Right lobe of liver (tissue), 6 donors: ENCODE results near the gene EOGT. TPM values are rescaled to one million over a fixed set of nuclear protein-coding genes. Genes with fewer than 3 reads are reported as not detected.

Experiments
- ATAC-seq, 4 donors: fragments of 200-7000 bp; cut with Tn5 transposase; one replicate each; pipeline ENCODE4 v1.9.1; 2020; ENCODE audit warnings: mild to moderate bottlenecking in 4 of 4, moderate library complexity in 4 of 4
- DNase-seq, 3 donors: peaks; one replicate each; pipeline ENCODE4 v3.0.0-alpha.2; 2020
- H3K27ac ChIP-seq, 3 donors: fragments of 200-600 bp; one replicate each; pipeline ENCODE4 v1.8.0; 2022
- H3K27me3 ChIP-seq, 2 donors: fragments of 200-600 bp; one replicate each; pipeline ENCODE4 v1.8.0; 2022
- H3K36me3 ChIP-seq, 4 donors: fragments of 200-600 bp; sonication (generic) in 1 of 4; one replicate each; pipeline versions ENCODE4 v1.5.1 to v1.8.0; 2017 to 2022; ENCODE audit warnings: control low read depth in 1 of 4
- H3K4me1 ChIP-seq, 4 donors: fragments of 200-600 bp; sonication (generic) in 1 of 4; one replicate each; pipeline versions ENCODE4 v1.5.1 to v1.8.0; 2017 to 2022; ENCODE audit warnings: control low read depth in 1 of 4
- H3K4me3 ChIP-seq, 3 donors: fragments of 200-600 bp; one replicate each; pipeline ENCODE4 v1.8.0; 2022
- H3K9me3 ChIP-seq, 4 donors: fragments of 200-600 bp; sonication (generic) in 1 of 4; one replicate each; pipeline versions ENCODE4 v1.5.1 to v1.8.0; 2017 to 2022; ENCODE audit warnings: control low read depth in 1 of 4
- CTCF ChIP-seq, 4 donors: fragments of 200-600 bp in 3 of 4; fragments of 450-650 bp in 1 of 4; IDR thresholded peaks; one replicate each; pipeline versions ENCODE4 v1.5.1 to v1.8.0; 2016 to 2022; ENCODE audit warnings: antibody characterized with exemption in 4 of 4, mild to moderate bottlenecking in 2 of 4
- POLR2A ChIP-seq: fragments of 450-650 bp; IDR thresholded peaks from one replicate; pipeline ENCODE4 v1.6.1; 2017; ENCODE audit warnings: antibody characterized with exemption, mild to moderate bottlenecking
- WGBS: methylation state at CpG from one replicate; pipeline ENCODE4 v1.1.6; 2018; ENCODE audit warnings: low coverage, low lambda C conversion rate; ENCODE audit not compliant: insufficient coverage; ENCODE audit errors: missing lambda C conversion rate; 5-methylcytosine and 5-hydroxymethylcytosine counted together
- intact Hi-C, 2 donors: fragments of 100-400 bp; cut with DNase I; formaldehyde crosslinking; loops; one replicate each; pipeline versions ENCODE4 v1.11.2 to v1.14.1; 2022
- total RNA-seq, 6 experiments: library from RNA; depleted of rRNA in 2 of 6; stranded (reverse); fragments of >200 nt in 2 of 6; fragmentation: NEBNext Ultra II Directional in 3 of 6; extraction: Animal tissue kit (Norgen Biotek cat#: 25700) in 3 of 6; gene quantifications; one replicate each; pipeline versions ENCODE4 v1.1.0 to v1.2.4, GENCODE V29; 2016 to 2023
- donor health status: DM: no; HTN: yes; CAD: no.
- donor health status: DM: no; HTN: no; CAD: no.
- donor health status: DM: no; HTN: no; CAD: no.
- donor health status: DM: no; HTN: yes; CAD: no.
- donor health status: DM: no; HTN: yes; CAD: no.

Gene EOGT
- total RNA-seq, 6 experiments from 2014 or later: 3.4 to 8.7 (median 5.1) TPM

GRCh38 chr3:69052472-69052898, 39.0 kb upstream of the EOGT start:
- H3K9me3 ChIP-seq: no peaks in the 10 kb centered on the region
- intact Hi-C loops: no loop called here
- no peak for ATAC-seq
- H3K36me3 ChIP-seq: peaks cover 0 to 35% (median 11%) of the 10 kb centered on the region in 4 donors
- peak overlapping the region; percentile 88 to 95 (median 90) for H3K27ac ChIP-seq
- H3K4me1 ChIP-seq: peaks cover 0 to 19% (median 7%) of the 10 kb centered on the region in 4 donors
- peak overlapping the region; percentile 54 to 86 (median 76) for H3K4me3 ChIP-seq
- H3K27me3 ChIP-seq: no peaks in the 10 kb centered on the region
- WGBS: 10% methylated on average over 9 of the region's 9 CpGs
- DNase-seq: no peak
- no peak for TF ChIP-seq CTCF (IDR thresholded peaks at IDR 0.05)
- no peak for TF ChIP-seq POLR2A

GRCh38 chr3:69051756-69052471, 38.4 kb upstream of the EOGT start, which contains the start of gene TMF1:
Gene TMF1, minus strand, starts transcription at chr3:69052333. Its CDS starts 247 bp downstream, at chr3:69052086.
- H3K36me3 ChIP-seq: peaks cover 0 to 38% (median 12%) of the 10 kb centered on the region in 4 donors
- no peaks in the 10 kb centered on the region for H3K27me3 ChIP-seq
- DNase-seq (peak; percentile 98 to 99 (median 98)), ATAC-seq (peak; percentile 97 to 98 (median 97))
- peak within 1 kb of the TSS; percentile 54 to 86 (median 76) for H3K4me3 ChIP-seq
- no peaks in the 10 kb centered on the region for H3K9me3 ChIP-seq
- peak within 1 kb of the TSS; percentile 88 to 95 (median 90) for H3K27ac ChIP-seq
- intact Hi-C loops: no loop called here
- no peak for TF ChIP-seq CTCF (IDR thresholded peaks at IDR 0.05)
- peak; percentile 75 for TF ChIP-seq POLR2A
- WGBS: 3% methylated on average over 13 of the region's 45 CpGs
- H3K4me1 ChIP-seq: peaks cover 0 to 19% (median 7%) of the 10 kb centered on the region in 4 donors

- Histone ChIP-seq H3K27ac (no peak overlapping the region), H3K9me3 (no peaks in the 10 kb centered on the region), H3K36me3 (peaks cover 0 to 38% (median 6%) of the 10 kb centered on the region in 4 donors), H3K4me3 (no peak overlapping the region), H3K4me1 (peaks cover 0 to 22% (median 7%) of the 10 kb centered on the region in 4 donors), H3K27me3 (no peaks in the 10 kb centered on the region)
- WGBS: no CpG with 5 or more reads among the region's 2 CpGs
- ATAC-seq (no peak), DNase-seq (no peak)
- intact Hi-C loops: no loop called here
- TF ChIP-seq POLR2A: no peak
- TF ChIP-seq CTCF (IDR thresholded peaks at IDR 0.05): no peak
Measured at GRCh38 chr3:69048990-69049389, 35.5 kb upstream of the EOGT start.

- no peaks in the 10 kb centered on the region for H3K9me3 ChIP-seq
- peaks cover 0 to 6% (median 1%) of the 10 kb centered on the region in 4 donors for H3K4me1 ChIP-seq
- no peak for TF ChIP-seq POLR2A
- no peak for TF ChIP-seq CTCF (IDR thresholded peaks at IDR 0.05)
- H3K4me3 ChIP-seq: no peak overlapping the region
- peaks cover 3 to 66% (median 27%) of the 10 kb centered on the region in 4 donors for H3K36me3 ChIP-seq
- intact Hi-C loops: no loop called here
- ATAC-seq (no peak), DNase-seq (no peak)
- H3K27me3 ChIP-seq: no peaks in the 10 kb centered on the region
- WGBS: 81% methylated on average over 2 of the region's 2 CpGs
- no peak overlapping the region for H3K27ac ChIP-seq
Measured at GRCh38 chr3:69044608-69045007, 31.1 kb upstream of the EOGT start.
